ENCODE measurements around the gene RRP1. TPM values are rescaled to one million over a fixed set of nuclear protein-coding genes. Genes with fewer than 3 reads are reported as not detected.

Gene RRP1
- total RNA-seq, 1 experiment from 2014 or later: 76.7 TPM

DNA sequence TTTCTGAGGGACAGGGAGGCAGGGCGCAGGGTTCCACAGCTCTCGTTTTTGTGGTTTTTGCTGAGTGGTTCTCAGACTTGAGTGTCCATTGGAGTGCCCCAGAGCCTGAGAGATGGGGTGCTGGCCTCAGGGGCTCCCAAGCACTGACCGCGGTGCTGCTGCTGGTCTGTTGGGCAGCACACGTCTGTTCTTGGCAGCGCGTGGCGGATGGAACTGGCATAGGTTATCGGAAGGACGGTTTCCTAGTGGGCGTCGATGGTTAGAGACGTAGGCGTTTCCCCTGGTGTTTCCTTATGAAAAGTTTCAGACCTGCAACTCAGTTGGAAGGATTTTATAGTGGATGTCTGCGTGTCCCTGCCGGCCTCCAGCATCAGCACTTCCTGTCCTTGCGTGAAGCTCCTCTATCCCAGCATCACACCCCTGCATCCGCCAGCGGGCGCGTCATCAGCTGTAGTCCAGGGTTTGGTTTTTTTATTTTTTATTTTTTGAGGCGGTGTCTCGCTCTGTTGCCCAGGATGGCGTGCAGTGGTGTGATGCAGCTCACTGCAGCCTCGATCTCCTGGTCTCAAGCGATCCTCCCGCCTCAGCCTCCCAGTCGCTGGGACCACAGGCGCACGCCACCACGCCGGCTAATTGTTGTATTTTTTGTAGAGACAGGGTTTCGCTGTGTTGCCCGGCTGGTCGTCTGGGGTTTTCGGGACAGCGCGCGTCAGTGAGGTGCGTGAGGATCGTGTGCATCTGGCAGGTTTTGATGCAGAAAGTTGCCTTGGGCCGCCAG, 11.8 kb downstream of the RRP1 start:
- H4K20me1 ChIP-seq (ENCODE audit: control insufficient read depth, insufficient read depth, insufficient read length): no peaks in the 10 kb centered on the region
- no peak overlapping the region for H2AFZ ChIP-seq (ENCODE audit: low read length)
- no peaks in the 10 kb centered on the region for H3K4me1 ChIP-seq (ENCODE audit: insufficient read depth, low read length)
- H3K14ac ChIP-seq (ENCODE audit: insufficient read depth, low read length): no peak overlapping the region
- no peak overlapping the region for H3K23ac ChIP-seq (ENCODE audit: insufficient read length, low read depth, low read length)
- WGBS (ENCODE audit: extremely low coverage, insufficient read length, low lambda C conversion rate): no CpG with 5 or more reads among the region's 42 CpGs
- H2BK120ac ChIP-seq (ENCODE audit: low read depth, low read length, poor library complexity, severe bottlenecking): no peak overlapping the region
- TF ChIP-seq, protein P1, sequence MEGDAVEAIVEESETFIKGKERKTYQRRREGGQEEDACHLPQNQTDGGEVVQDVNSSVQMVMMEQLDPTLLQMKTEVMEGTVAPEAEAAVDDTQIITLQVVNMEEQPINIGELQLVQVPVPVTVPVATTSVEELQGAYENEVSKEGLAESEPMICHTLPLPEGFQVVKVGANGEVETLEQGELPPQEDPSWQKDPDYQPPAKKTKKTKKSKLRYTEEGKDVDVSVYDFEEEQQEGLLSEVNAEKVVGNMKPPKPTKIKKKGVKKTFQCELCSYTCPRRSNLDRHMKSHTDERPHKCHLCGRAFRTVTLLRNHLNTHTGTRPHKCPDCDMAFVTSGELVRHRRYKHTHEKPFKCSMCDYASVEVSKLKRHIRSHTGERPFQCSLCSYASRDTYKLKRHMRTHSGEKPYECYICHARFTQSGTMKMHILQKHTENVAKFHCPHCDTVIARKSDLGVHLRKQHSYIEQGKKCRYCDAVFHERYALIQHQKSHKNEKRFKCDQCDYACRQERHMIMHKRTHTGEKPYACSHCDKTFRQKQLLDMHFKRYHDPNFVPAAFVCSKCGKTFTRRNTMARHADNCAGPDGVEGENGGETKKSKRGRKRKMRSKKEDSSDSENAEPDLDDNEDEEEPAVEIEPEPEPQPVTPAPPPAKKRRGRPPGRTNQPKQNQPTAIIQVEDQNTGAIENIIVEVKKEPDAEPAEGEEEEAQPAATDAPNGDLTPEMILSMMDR (conservative IDR thresholded peaks at IDR 0.05): no peak
- no peak overlapping the region for H3K4me3 Mint-ChIP-seq
- H3K79me1 ChIP-seq (ENCODE audit: insufficient read depth, low read depth, low read length, poor library complexity, severe bottlenecking): no peaks in the 10 kb centered on the region
- no peaks in the 10 kb centered on the region for H3K27me3 Mint-ChIP-seq (ENCODE audit: low read depth)
- no peak overlapping the region for H4K91ac ChIP-seq (ENCODE audit: insufficient read length, low read depth, low read length)
- H3K4me1 Mint-ChIP-seq: no peaks in the 10 kb centered on the region
- no peak overlapping the region for H4K5ac ChIP-seq (ENCODE audit: insufficient read length, low read depth, low read length)
- no peak overlapping the region for H3T11ph ChIP-seq (ENCODE audit: low read length)
- no peak overlapping the region for H3K27ac ChIP-seq (ENCODE audit: insufficient read length, low read depth, low read length)
- H3K4me2 ChIP-seq (ENCODE audit: insufficient read depth, insufficient read length, low read length): no peak overlapping the region
- H3K27me3 ChIP-seq (ENCODE audit: insufficient read depth, low read length): no peaks in the 10 kb centered on the region
- H3K23me2 ChIP-seq (ENCODE audit: insufficient read length, low read depth, low read length, poor library complexity, severe bottlenecking): no peaks in the 10 kb centered on the region
- H3K18ac ChIP-seq (ENCODE audit: insufficient read length, low read depth, low read length): no peak overlapping the region
- H3K36me3 Mint-ChIP-seq (ENCODE audit: insufficient read depth in 1 of 3, low read depth in 3 of 3): peaks cover 62 to 87% (median 84%) of the 10 kb centered on the region in 3 experiments
- no peak overlapping the region for H4K8ac ChIP-seq (replicated peaks; ENCODE audit: insufficient read length, low read depth, low read length)
- no peak for DNase-seq
- H2AK5ac ChIP-seq (ENCODE audit: insufficient read length, low read length): no peak overlapping the region
- H2BK5ac ChIP-seq (ENCODE audit: insufficient read length, low read length): no peak overlapping the region
- H3K27ac Mint-ChIP-seq: peak overlapping the region in 2 of 3 experiments; percentile 55 to 84; a peak in 4 of 7 replicates
- H3K56ac ChIP-seq (ENCODE audit: insufficient read length, low read depth, low read length): no peak overlapping the region
- H3K9me3 ChIP-seq (ENCODE audit: control insufficient read depth, low read depth, low read length): no peaks in the 10 kb centered on the region
- H2BK20ac ChIP-seq (ENCODE audit: low read depth, low read length, poor library complexity, severe bottlenecking): no peak overlapping the region
- H3K9ac ChIP-seq (ENCODE audit: extremely low read depth, insufficient read length, low read length): no peak overlapping the region
- H3K79me2 ChIP-seq (ENCODE audit: insufficient read depth, low read length): no peaks in the 10 kb centered on the region
- no peak overlapping the region for H2BK12ac ChIP-seq (ENCODE audit: insufficient read length, low read depth, low read length)
- no peak overlapping the region for H2BK15ac ChIP-seq (ENCODE audit: low read depth, low read length)
- H3K9me3 Mint-ChIP-seq: no peaks in the 10 kb centered on the region
- H3K4ac ChIP-seq (ENCODE audit: low read depth, low read length): no peak overlapping the region

Measured in H9 (cell line).